Breast epithelium (tissue), 4 donors: Measurements from ENCODE around the gene AK9. TPM values are rescaled to one million over a fixed set of nuclear protein-coding genes. Genes with fewer than 3 reads are reported as not detected.

Experiments
- DNase-seq, 2 donors: peaks; one replicate each; pipeline ENCODE4 v3.0.0-alpha.2; 2019; ENCODE audit warnings: low spot score in 2 of 2
- H3K27ac ChIP-seq, 2 donors: fragments of 200-600 bp; sonication (generic) in 1 of 2; one replicate each; pipeline ENCODE4 v1.5.1; 2016 to 2019; ENCODE audit warnings: mild to moderate bottlenecking in 1 of 2
- H3K27me3 ChIP-seq, 2 donors: fragments of 200-600 bp; sonication (generic) in 1 of 2; one replicate each; pipeline versions ENCODE4 v1.5.1 to v1.6.0; 2017 to 2019; ENCODE audit warnings: control low read depth in 1 of 2, mild to moderate bottlenecking in 1 of 2
- H3K36me3 ChIP-seq: fragments of 200-600 bp; one replicate; pipeline ENCODE4 v1.5.1; 2019
- H3K4me1 ChIP-seq, 2 donors: fragments of 200-600 bp; sonication (generic); one replicate each; pipeline ENCODE4 v1.5.1; 2016 to 2019; ENCODE audit warnings: control low read depth in 1 of 2
- H3K4me3 ChIP-seq, 3 donors: fragments of 200-600 bp; sonication (generic); 1 replicate in 2 of 3; 2 replicates in 1 of 3; pipeline ENCODE4 v1.5.1; 2016 to 2019; ENCODE audit warnings: mild to moderate bottlenecking in 3 of 3, moderate library complexity in 2 of 3
- H3K9me3 ChIP-seq, 2 donors: fragments of 200-600 bp; sonication (generic) in 1 of 2; one replicate each; pipeline ENCODE4 v1.5.1; 2016 to 2019; ENCODE audit warnings: control low read depth in 1 of 2
- CTCF ChIP-seq, 3 donors: fragments of 450-650 bp; IDR thresholded peaks; one replicate each; pipeline ENCODE4 v1.5.1; 2016 to 2017; ENCODE audit warnings: antibody characterized with exemption in 3 of 3, mild to moderate bottlenecking in 3 of 3, moderate library complexity in 3 of 3
- POLR2A ChIP-seq: fragments of 450-650 bp; IDR thresholded peaks from one replicate; pipeline ENCODE4 v1.6.1; 2016; ENCODE audit warnings: antibody characterized with exemption, mild to moderate bottlenecking, moderate library complexity
- POLR2AphosphoS5 ChIP-seq, 3 donors: sonication (generic); formaldehyde crosslinking; IDR thresholded peaks; one replicate each; pipeline ENCODE4 v1.6.1; 2017; ENCODE audit warnings: antibody characterized with exemption in 3 of 3
- intact Hi-C: fragments of 100-400 bp; cut with DNase I; formaldehyde crosslinking; loops from one replicate; pipeline ENCODE4 v1.15.1; 2023; ENCODE audit warnings: low total_unique reads
- total RNA-seq, 3 donors: library from RNA; depleted of rRNA; stranded (reverse); fragments of >200 nt; gene quantifications; one replicate each; pipeline ENCODE4 v1.1.0, GENCODE V29; 2016

AK9 gene
- total RNA-seq, 3 donors from 2014 or later = 8.8 to 23.9 (median 20.0) TPM

DNA sequence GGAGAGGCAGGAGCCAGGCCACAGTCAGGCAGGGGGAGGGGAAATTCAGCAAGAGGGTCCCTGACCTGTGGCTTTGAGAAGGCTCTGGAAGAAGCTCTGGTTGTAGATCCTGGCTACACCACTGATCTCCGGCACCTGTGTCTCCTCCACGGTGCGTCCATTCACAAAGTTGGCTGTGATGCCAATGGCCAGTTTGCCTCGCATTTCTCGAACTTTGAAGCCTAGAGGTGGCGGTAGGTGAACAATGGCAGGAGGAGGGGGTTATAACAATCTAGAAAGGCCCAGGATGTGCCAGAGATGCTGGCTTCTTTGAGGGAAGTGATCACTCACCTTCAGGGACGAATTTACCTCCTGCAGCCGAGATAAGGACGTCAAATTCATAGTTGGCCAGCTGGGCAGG, 238.8 kb downstream of the AK9 start:
- no peak for TF ChIP-seq POLR2A
- TF ChIP-seq CTCF (IDR thresholded peaks at IDR 0.05) = no peak
- TF ChIP-seq POLR2AphosphoS5 (IDR thresholded peaks at IDR 0.05) = no peak
- no peak overlapping the region for H3K27ac ChIP-seq
- no peaks in the 10 kb centered on the region for H3K4me1 ChIP-seq
- H3K9me3 ChIP-seq = no peaks in the 10 kb centered on the region
- intact Hi-C loops = no loop called here
- no peak overlapping the region for H3K4me3 ChIP-seq
- H3K27me3 ChIP-seq = no peaks in the 10 kb centered on the region
- no peaks in the 10 kb centered on the region for H3K36me3 ChIP-seq
- no peak for DNase-seq

GRCh38 chr6:109451376-109451775, 239.6 kb downstream of the AK9 start:
- DNase-seq = no peak
- intact Hi-C loops = no loop called here

DNA sequence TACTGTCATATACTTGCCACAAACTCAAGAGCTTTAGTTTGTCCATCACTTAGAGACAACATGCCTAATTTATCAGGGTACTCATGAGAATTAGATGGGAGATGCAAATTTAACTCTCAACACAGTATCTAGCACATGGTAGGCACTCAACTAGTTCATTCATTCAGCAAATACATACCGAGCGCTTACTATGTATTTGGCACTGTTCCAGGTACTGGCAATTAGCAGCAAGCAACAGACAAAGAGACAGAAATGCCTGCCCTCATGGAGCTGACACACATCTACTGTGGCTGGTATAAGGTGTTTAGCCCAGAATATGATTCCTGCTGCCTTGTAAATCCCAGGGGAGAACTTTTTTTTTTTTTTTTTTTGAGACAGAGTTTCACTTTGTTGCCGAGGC, 240.2 kb downstream of the AK9 start:
- no peak overlapping the region for H3K4me3 ChIP-seq
- no peaks in the 10 kb centered on the region for H3K4me1 ChIP-seq
- H3K27me3 ChIP-seq = no peaks in the 10 kb centered on the region
- H3K36me3 ChIP-seq = no peaks in the 10 kb centered on the region
- no peaks in the 10 kb centered on the region for H3K9me3 ChIP-seq
- no peak for TF ChIP-seq CTCF (IDR thresholded peaks at IDR 0.05)
- no peak for TF ChIP-seq POLR2AphosphoS5 (IDR thresholded peaks at IDR 0.05)
- no peak for TF ChIP-seq POLR2A
- no peak overlapping the region for H3K27ac ChIP-seq
- DNase-seq = no peak
- intact Hi-C loops = no loop called here

More at GRCh38 chr6:109451376-109451775, 239.6 kb downstream of the AK9 start:
- H3K27me3 ChIP-seq = no peaks in the 10 kb centered on the region
- no peaks in the 10 kb centered on the region for H3K4me1 ChIP-seq
- TF ChIP-seq CTCF (IDR thresholded peaks at IDR 0.05) = no peak
- TF ChIP-seq POLR2A = no peak
- TF ChIP-seq POLR2AphosphoS5 (IDR thresholded peaks at IDR 0.05) = no peak
- no peaks in the 10 kb centered on the region for H3K9me3 ChIP-seq
- H3K27ac ChIP-seq = no peak overlapping the region
- no peak overlapping the region for H3K4me3 ChIP-seq
- H3K36me3 ChIP-seq = no peaks in the 10 kb centered on the region

DNA sequence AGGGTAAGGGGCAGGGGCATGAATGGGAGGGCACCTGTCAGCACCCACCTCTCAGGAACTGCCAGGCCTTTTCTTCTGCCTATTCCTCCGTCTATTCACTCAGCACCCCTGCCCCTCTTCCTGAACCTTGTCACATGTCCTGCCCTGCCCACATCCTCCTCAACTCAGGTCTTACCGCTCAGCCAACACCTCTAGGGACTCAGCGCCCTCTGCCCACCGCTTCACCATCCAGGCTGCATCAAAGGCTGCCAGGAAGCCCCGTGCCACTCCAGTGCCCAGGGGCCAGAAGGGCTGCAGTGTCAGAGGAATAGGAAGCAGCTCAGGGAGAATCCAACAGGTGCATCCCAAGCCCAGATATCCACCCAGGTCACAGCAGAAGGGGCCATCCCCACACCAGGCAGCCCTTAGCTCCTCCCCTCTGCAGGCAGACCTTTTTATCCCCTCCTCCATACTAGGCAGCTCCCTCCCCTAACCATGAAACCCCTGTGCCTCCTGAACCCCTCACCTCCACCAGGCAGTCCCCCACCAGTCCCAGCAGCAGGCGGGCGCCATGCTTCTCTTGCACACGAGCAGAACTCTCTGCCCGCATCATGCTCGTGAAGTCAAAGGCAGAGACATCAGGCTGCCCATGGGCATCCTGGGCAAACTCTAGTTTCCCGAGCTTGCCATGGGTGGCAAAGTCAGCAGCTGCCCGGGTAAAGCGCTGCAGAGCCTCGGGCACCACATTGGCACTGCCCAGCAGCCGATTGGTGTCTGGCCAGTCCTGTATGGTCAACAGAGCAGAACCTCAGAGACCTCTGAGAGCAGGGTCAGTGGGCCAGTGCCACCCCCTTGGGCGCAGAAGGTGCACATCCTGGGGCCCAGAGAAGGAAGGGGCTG, 241.0 kb downstream of the AK9 start:
- TF ChIP-seq POLR2A (no peak), CTCF (IDR thresholded peaks at IDR 0.05) (no peak), POLR2AphosphoS5 (IDR thresholded peaks at IDR 0.05) (no peak)
- DNase-seq = no peak
- Histone ChIP-seq H3K4me1 (no peaks in the 10 kb centered on the region), H3K4me3 (no peak overlapping the region), H3K27ac (no peak overlapping the region), H3K9me3 (no peaks in the 10 kb centered on the region), H3K36me3 (no peaks in the 10 kb centered on the region), H3K27me3 (no peaks in the 10 kb centered on the region)
- intact Hi-C loops = no loop called here

DNA sequence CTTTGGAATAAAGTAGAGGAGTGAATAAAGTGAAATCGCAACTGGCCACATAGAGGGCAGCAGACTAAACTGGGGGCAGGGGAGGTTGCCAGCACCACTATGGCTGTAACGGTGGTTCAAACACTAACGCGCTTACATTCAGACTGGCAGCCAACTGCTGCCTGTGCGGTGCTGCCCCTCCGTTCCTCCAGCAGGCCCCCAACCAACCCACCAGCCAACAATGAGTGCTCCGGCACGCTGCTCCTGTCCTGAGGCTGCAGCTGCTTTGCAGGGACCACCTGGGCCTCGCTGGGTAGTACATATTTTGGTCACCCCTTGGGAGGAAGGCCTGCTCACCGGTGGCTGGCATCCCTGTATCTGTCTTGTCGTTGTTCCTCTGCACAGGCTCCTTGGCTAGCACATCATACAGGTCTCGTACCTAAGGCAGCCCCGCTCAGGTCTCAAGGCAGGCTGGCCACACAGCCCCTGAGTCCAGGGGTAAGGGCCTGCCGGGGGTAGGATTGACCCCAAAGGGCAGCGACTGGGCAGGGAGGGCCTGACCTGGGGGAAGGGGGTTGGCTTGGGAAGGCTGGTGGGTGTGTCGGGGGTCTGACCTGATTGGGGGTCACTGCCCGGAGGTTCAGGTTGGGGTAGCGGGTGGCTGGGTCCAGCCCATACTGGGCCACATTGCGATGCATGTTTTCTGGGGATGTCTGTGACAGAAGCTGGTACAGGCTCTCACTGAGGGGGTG, 241.8 kb downstream of the AK9 start:
- no peak for TF ChIP-seq POLR2AphosphoS5 (IDR thresholded peaks at IDR 0.05)
- no peak for TF ChIP-seq CTCF (IDR thresholded peaks at IDR 0.05)
- TF ChIP-seq POLR2A = no peak
- Histone ChIP-seq H3K27me3 (no peaks in the 10 kb centered on the region), H3K27ac (no peak overlapping the region), H3K4me1 (no peaks in the 10 kb centered on the region), H3K9me3 (no peaks in the 10 kb centered on the region), H3K4me3 (no peak overlapping the region), H3K36me3 (no peaks in the 10 kb centered on the region)
- intact Hi-C loops = no loop called here
- DNase-seq = no peak
